ENCODE measurements around the gene INHA.

GRCh38 chr2:219570194-219570923 is 1.8 kb upstream of the INHA start:
- TF ChIP-seq, protein P1, sequence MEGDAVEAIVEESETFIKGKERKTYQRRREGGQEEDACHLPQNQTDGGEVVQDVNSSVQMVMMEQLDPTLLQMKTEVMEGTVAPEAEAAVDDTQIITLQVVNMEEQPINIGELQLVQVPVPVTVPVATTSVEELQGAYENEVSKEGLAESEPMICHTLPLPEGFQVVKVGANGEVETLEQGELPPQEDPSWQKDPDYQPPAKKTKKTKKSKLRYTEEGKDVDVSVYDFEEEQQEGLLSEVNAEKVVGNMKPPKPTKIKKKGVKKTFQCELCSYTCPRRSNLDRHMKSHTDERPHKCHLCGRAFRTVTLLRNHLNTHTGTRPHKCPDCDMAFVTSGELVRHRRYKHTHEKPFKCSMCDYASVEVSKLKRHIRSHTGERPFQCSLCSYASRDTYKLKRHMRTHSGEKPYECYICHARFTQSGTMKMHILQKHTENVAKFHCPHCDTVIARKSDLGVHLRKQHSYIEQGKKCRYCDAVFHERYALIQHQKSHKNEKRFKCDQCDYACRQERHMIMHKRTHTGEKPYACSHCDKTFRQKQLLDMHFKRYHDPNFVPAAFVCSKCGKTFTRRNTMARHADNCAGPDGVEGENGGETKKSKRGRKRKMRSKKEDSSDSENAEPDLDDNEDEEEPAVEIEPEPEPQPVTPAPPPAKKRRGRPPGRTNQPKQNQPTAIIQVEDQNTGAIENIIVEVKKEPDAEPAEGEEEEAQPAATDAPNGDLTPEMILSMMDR (IDR thresholded peaks at IDR 0.05), result no peak
- TF ChIP-seq POLR2A (IDR thresholded peaks at IDR 0.05), result no peak

All from lower leg skin (tissue), 3 donors.